NCI-H2029 (cell line): ENCODE data around the gene CTSE.
A peak's percentile ranks its signal among the peaks of the same experiment; 100 is the strongest.

ENCODE experiments used
- DNase-seq: peaks from one replicate; lab custom pipeline; 2025; lab: John Stamatoyannopoulos, UW

Gene CTSE

GRCh38 chr1:205971082-205971481 lies 52.6 kb downstream of the CTSE start:
- no peak for DNase-seq

- no peak for DNase-seq
These were observed 53.2 kb downstream of the CTSE start for GRCh38 chr1:205970486-205970885.

- DNase-seq, result no peak
These were observed 54.5 kb downstream of the CTSE start for GRCh38 chr1:205969229-205969628.

GRCh38 chr1:205967554-205968335 lies 56.0 kb downstream of the CTSE start:
- DNase-seq, result no peak

- peak; percentile 98 for DNase-seq
These were observed 58.4 kb downstream of the CTSE start for GRCh38 chr1:205965036-205965884.

GRCh38 chr1:205963352-205964155 lies 60.1 kb downstream of the CTSE start:
- no peak for DNase-seq

- DNase-seq, result peak; percentile 48
These were observed 60.9 kb downstream of the CTSE start for GRCh38 chr1:205962821-205963221.

GRCh38 chr1:205961991-205962820 lies 61.5 kb downstream of the CTSE start:
- DNase-seq, result peak; percentile 90

GRCh38 chr1:205961405-205961804 lies 62.3 kb downstream of the CTSE start:
- peak; percentile 14 for DNase-seq

GRCh38 chr1:205959789-205960188 lies 63.9 kb downstream of the CTSE start:
- DNase-seq, result no peak
